ENCODE data around the gene WIPI1.

- no peak for TF ChIP-seq POLR2A (IDR thresholded peaks at IDR 0.05)
- no peak for TF ChIP-seq POLR2AphosphoS5 (IDR thresholded peaks at IDR 0.05)
- TF ChIP-seq, protein P1, sequence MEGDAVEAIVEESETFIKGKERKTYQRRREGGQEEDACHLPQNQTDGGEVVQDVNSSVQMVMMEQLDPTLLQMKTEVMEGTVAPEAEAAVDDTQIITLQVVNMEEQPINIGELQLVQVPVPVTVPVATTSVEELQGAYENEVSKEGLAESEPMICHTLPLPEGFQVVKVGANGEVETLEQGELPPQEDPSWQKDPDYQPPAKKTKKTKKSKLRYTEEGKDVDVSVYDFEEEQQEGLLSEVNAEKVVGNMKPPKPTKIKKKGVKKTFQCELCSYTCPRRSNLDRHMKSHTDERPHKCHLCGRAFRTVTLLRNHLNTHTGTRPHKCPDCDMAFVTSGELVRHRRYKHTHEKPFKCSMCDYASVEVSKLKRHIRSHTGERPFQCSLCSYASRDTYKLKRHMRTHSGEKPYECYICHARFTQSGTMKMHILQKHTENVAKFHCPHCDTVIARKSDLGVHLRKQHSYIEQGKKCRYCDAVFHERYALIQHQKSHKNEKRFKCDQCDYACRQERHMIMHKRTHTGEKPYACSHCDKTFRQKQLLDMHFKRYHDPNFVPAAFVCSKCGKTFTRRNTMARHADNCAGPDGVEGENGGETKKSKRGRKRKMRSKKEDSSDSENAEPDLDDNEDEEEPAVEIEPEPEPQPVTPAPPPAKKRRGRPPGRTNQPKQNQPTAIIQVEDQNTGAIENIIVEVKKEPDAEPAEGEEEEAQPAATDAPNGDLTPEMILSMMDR (IDR thresholded peaks at IDR 0.05): no peak
Observed at GRCh38 chr17:68390888-68391545, 66.3 kb downstream of the WIPI1 start.

Data from gastroesophageal sphincter (tissue), 3 donors.